Stimulated activated CD8-positive, alpha-beta memory T cell treated with anti-CD3 and anti-CD28 coated beads, Interleukin-7, amount 100 ng/mL, for 1 hour (primary cell): ENCODE results near the gene NLRP3.
"Not testable (repeated sequence)": the region's sequence is repeated elsewhere in the genome, so short reads cannot be mapped to it uniquely, and the experiment has no call there.

Experiments
- DNase-seq, 2 donors: peaks; one replicate each; pipeline ENCODE4 v3.0.0-alpha.2; 2020; ENCODE audit warnings: low read depth in 2 of 2

The NLRP3 gene

GRCh38 chr1:247390116-247390791, 25.7 kb upstream of the NLRP3 start:
- DNase-seq = peak; percentile 58 to 70

DNA sequence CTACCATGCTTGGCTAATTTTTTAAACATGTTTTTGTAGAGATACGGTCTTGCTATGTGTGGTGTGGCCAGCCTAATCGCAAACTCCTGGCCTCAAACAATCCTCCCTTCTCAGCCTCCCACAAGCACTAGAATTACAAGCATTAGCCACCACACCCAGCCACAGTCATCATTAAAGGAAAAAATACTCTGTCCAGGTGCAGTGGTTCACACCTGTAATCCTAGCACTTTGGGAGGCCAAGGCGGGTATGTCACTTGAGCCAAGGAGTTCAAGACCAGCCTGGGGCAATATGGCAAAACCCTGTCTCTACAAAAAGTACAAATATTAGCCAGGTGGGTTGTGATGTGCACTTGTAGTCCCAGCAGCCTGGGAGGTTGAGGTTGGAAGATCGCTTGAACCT, 25.0 kb upstream of the NLRP3 start:
- DNase-seq = no peak

DNA sequence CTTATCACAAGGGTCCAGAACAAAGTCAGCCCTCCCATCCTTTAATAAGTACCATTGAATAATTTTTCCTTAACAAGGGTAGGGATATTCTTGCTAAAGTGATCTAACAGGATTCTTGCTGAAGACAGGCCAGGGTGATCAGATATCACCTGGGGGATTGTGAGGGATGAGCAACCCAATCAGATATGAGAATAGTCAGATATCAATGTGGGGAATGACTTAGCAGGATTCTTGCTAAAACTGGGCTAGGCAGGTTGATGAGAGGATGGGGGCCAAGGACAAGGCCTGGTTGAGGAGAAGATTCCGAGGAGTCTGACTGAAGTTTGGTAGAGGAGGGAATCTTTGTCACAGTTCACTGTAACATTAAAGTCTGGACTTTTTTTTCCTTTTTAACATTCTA, 23.9 kb upstream of the NLRP3 start:
- no peak for DNase-seq

DNA sequence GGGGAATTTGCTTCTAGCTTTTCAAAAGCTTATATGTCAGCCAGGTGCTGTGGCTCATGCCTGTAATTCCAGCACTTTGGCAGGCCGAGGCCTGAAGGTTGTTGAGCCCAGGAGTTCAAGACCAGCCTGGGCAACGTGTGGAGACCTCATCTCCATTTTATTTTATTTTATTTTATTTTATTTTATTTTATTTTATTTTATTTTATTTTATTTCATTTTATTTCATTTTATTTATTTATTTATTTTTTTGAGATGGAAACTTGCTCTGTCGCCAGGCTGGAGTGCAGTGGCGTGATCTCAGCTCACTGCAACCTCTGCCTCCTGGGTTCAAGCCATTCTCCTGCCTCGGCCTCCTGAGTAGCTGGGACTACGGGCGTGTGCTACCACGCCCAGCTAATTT, 20.9 kb upstream of the NLRP3 start:
- not testable (repeated sequence) for DNase-seq

DNA sequence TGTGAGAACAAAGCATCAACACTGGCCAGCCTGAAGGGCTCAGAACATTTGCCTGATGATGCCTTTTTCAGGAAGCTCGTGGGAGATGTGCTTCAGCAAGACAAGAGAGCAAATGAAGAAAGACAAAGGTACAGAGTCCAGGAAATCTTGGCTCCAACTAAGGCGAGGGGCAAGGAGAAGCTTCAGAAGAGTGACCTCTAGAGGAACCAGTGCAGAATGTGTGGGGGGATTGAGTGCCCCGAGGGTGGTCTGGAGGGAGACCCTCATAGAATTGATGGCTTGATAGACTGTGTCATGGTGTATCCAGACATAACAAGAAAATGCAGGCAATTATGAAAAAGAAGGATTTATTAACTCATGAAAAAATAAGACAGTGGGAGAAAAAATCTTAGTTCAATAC, 15.3 kb upstream of the NLRP3 start:
- no peak for DNase-seq

- no peak for DNase-seq
Observed at GRCh38 chr1:247401310-247402119, 14.5 kb upstream of the NLRP3 start.

DNA sequence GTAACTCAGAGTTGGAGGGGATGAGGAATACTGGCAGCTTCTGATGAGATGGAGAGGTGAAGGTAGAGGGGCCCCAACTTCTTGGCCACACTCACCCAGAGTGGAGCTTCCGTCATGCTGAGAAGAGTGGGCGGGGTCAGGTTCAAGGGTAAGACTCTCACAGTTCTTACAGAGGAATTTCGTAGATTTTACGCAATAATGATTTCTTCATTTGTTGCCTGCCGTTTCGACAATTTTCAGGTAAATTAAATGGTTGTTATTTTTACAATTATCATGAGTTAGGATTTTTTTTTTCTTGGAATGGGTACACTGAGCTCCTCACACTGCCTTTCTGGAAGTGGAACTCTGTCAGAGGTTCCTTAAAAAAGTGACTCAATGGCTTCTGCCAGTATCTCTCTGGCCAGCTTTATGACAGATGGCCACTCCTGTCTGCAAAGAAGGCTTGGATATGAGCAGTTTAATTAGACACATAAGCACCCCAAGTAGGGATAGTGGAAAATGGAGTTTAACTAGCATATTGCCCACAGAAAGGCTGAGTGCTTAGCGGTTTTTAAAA, 13.8 kb upstream of the NLRP3 start:
- DNase-seq = no peak

- DNase-seq = no peak
Observed at GRCh38 chr1:247406014-247406656, 9.8 kb upstream of the NLRP3 start.

- DNase-seq = peak; percentile 32 to 43
Observed at GRCh38 chr1:247407180-247407616, 8.8 kb upstream of the NLRP3 start.

DNA sequence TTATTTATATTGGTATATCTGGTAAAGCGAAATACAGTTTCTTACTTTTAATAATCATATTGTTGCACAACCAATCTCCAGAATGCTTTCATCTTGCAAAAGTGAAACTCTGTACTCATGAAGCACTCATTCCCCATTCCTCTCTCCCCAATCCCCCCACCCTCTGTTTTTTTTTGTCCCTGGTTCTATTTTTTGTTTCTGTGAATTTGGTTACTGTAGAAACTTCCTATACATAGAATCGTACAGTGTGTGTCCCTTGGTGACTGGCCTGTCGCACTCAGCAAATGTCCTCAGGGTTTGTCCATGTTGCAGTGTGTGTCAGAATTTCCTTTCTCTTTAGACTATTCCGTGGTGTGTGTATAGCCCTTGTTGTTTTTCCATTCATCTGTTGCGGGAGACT, 7.9 kb upstream of the NLRP3 start:
- DNase-seq = no peak

DNA sequence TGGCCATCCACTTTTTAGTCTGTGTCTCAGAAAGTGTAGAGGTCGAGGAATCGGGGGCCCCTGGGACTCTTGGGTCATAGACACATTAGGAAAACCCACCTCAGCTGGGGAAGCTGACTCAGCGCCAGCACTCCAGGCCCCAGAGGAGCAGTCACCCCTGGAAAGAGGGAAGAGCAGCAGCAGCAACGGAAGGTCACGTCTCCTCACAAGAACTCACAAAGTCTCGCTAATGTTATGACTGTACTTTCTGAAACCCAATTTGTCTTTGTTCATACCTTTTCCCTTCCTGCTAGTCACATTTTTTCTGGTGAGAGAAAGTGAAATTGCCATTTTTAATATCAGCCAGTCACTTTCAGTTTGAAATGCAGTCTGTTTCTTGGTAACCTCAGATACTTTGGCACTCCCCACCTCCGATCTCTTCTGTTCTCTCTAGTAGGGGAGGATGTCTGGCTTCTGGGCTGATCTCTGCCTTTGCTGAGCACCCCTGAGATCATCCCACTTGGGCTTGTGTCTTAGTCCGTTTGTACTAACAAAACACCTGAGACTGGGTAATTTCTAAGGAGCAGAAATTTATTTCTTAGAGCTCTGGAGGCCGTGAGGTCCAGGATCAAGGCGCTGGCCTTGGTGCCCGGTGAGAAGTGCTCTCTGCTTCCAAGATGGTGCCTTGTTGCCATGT, 6.0 kb upstream of the NLRP3 start:
- no peak for DNase-seq

GRCh38 chr1:247411621-247412327, 4.2 kb upstream of the NLRP3 start:
- DNase-seq = no peak

DNA sequence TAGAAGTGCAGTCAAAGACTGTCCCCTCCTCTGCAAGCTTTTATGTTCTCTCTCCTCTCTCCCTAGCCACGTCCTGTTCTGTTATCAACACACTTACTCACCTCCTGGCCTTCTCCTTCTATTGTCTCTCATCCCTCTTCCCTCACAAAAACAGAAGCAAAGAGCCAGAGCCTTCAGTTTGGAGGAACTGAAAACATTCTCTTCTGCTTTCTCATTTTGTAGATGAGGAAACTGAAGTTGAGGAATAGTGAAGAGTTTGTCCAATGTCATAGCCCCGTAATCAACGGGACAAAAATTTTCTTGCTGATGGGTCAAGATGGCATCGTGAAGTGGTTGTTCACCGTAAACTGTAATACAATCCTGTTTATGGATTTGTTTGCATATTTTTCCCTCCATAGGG, 1.9 kb downstream of the NLRP3 start:
- DNase-seq = no peak

GRCh38 chr1:247419336-247419735, 3.4 kb downstream of the NLRP3 start:
- DNase-seq = no peak

- no peak for DNase-seq
Observed at GRCh38 chr1:247421074-247421473, 5.1 kb downstream of the NLRP3 start.

DNA sequence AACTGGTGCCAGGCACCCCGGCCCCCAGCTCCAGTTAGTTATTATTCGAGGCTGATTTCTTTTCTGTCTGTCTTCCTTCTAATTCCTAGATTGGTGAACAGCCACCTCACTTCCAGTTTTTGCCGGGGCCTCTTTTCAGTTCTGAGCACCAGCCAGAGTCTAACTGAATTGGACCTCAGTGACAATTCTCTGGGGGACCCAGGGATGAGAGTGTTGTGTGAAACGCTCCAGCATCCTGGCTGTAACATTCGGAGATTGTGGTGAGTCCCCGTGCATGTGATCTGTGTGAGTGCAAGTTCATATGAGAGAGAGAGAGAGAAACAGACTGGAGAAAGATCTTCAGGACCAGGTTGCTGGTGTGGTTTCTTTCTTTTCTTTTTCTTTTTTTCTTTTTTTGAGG, 13.5 kb downstream of the NLRP3 start:
- no peak for DNase-seq

DNA sequence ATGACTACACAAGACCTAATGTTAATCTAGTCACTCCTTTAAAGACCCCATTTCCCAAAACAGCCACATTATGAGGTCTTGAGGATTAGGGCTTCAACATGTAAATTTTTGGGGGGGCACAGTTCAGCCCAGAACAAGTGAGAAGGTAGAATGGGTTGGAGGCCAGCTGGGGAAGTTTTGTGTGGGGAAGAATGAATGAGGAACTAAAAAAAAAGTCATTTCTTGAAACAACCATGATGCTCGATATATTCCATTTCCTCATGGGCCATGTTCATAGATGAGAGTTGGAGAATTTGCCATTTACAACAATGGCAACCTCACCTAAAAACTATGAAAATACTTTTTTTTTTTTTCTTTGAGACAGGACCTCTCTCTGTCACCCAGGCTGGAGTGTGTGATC, 14.5 kb downstream of the NLRP3 start:
- no peak for DNase-seq

DNA sequence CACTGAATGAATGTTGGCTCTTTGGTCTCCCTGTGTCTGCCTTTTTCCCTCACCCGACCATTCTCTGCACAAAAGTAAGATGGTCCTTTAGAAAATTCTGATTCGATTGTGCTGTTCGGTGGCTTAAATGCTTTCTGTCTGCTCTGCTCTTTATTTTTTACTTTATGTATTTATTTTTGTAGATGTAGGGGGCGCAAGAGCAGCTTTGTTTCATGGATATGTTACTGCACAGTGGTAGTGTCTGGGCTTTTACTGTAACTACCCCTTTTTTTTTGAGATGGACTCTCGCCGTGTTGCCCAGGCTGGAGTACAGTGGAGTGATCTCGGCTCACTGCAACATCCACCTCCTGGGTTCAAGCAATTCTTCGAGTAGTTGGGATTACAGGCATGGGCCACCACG, 15.7 kb downstream of the NLRP3 start:
- no peak for DNase-seq

GRCh38 chr1:247434005-247434404, 18.0 kb downstream of the NLRP3 start:
- no peak for DNase-seq

DNA sequence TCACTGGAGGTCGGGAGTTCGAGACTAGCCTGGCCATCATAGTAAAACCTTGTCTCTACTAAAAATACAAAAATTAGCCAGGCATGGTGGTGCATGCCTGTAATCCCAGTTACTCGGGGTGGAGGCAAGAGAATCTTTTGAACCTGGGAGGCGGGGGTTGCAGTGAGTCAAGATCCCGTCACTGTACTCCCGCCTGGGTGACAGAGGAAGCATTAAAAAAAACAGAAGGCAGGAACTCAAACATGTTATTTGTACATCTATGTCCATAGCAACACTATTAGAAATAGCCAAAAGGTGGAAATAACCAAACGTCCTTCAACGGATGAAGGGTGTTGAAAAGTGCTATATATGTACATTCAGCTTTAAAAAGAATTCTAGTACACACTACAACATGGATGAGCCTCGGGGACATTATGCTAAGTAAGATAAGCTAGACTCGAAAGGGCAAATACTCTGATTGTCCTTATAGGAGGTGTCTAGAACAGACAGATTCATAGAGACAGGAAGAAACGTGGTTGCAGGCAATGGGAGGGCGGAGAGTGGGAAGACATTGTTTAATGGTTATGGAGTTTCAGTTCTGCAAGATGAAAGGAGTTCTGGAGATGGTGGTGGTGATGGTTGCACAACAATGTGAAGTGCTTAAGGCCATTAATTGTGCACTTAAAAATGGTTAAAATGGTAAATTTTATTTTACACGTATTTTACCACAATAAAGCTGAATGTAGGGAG, 19.2 kb downstream of the NLRP3 start:
- DNase-seq = no peak

- no peak for DNase-seq
Observed at GRCh38 chr1:247435759-247436147, 19.8 kb downstream of the NLRP3 start.
